Skeletal muscle tissue (tissue), 4 donors: ENCODE data around the gene LTBP1. TPM values are rescaled to one million over a fixed set of nuclear protein-coding genes. Genes with fewer than 3 reads are reported as not detected.

Source experiments
- H3K27ac ChIP-seq: one replicate; pipeline ENCODE4 v1.7.0; 2013; ENCODE audit warnings: mild to moderate bottlenecking, low read depth, low read length, inconsistent platforms
- H3K27me3 ChIP-seq, 3 donors: one replicate each; pipeline ENCODE4 v1.7.0; 2013; ENCODE audit warnings: low read length in 3 of 3; ENCODE audit not compliant: control insufficient read depth in 3 of 3, insufficient read depth in 3 of 3
- H3K36me3 ChIP-seq, 3 donors: one replicate each; pipeline ENCODE4 v1.7.0; 2013; ENCODE audit warnings: low read length in 3 of 3; ENCODE audit not compliant: control insufficient read depth in 3 of 3, insufficient read depth in 3 of 3
- H3K4me1 ChIP-seq, 3 donors: one replicate each; pipeline ENCODE4 v1.7.0; 2013; ENCODE audit warnings: low read length in 3 of 3, mild to moderate bottlenecking in 3 of 3; ENCODE audit not compliant: control insufficient read depth in 3 of 3, insufficient read depth in 3 of 3
- H3K4me3 ChIP-seq, 3 donors: one replicate each; pipeline ENCODE4 v1.7.0; 2013; ENCODE audit warnings: low read length in 3 of 3
- H3K9ac ChIP-seq, 3 donors: one replicate each; pipeline ENCODE4 v1.7.0; 2013; ENCODE audit warnings: low read length in 3 of 3, mild to moderate bottlenecking in 3 of 3, moderate library complexity in 2 of 3, low read depth in 1 of 3
- H3K9me3 ChIP-seq, 3 donors: one replicate each; pipeline ENCODE4 v1.7.0; 2013; ENCODE audit warnings: low read length in 3 of 3; ENCODE audit not compliant: control insufficient read depth in 3 of 3
- total RNA-seq: library from RNA; depleted of rRNA; stranded (reverse); fragments of >200 nt; gene quantifications from one replicate; pipeline ENCODE4 v1.2.3, GENCODE V29; 2014
- donor health status: Osteomylitis.

The LTBP1 gene
- total RNA-seq, 1 donor from 2014 or later: 78.8 TPM

DNA sequence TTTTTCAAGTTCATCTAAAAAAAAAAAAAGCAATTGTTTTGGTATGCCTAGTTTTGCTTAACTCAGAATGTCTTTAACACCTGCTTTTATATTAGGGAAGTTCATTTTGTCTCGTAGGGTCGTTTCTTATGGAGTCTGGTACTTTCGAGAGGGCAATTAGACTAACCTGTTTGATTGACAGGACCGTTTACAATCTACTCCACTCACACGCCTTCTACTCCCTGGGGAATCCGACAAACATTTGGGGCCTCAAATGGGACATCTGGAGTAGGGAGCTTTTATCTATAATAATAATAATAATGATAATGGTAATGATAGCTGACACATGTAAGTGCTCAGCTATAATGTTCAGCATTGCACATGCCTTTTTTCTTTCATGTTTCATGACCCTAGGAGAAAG is 268.1 kb downstream of the LTBP1 start:
- no peaks in the 10 kb centered on the region for H3K9me3 ChIP-seq
- no peaks in the 10 kb centered on the region for H3K27me3 ChIP-seq
- H3K9ac ChIP-seq: no peak overlapping the region
- H3K4me3 ChIP-seq: no peak overlapping the region
- H3K36me3 ChIP-seq: no peaks in the 10 kb centered on the region
- H3K27ac ChIP-seq: no peak overlapping the region
- H3K4me1 ChIP-seq: peaks cover 4 to 15% (median 7%) of the 10 kb centered on the region in 3 donors

DNA sequence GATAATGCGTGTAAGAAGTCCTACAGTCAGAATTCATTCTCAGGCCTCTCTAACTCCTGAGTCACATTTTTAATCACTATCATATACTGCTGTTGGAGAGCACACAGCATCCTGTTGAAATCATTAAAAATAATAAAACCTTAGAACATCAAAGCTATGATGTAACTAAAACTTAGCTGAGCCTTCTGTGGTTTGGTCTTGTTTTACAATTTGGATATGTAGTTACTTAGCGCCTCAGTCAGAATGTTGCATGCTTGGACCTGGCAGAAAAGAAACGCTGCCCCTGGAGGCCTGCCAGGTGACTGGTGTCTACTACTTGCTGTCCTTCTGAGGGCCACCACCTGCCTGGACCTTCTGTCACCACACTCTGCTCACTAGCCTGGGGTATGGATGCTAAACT is 268.5 kb downstream of the LTBP1 start:
- Histone ChIP-seq H3K9ac (no peak overlapping the region), H3K27ac (no peak overlapping the region), H3K4me1 (peaks cover 4 to 15% (median 7%) of the 10 kb centered on the region in 3 donors)

DNA sequence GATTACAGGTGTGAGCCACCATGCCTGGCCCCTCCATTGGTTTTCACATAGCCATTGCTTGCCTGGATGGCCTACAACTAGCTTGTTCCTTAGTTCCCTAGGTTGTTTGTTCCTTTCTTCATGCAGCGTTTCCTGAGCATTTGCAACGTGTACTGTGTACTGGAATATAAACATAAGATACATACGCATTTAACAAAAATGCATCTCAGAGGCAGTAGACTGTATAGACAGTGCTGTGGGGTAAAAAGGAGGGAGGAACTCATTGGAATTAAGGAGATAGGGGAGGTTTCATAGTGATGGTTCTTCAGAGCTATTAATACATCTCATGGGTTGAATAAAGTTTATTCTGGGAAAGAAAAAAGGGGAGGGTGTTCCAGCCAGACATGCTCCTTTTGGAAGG is 269.2 kb downstream of the LTBP1 start:
- Histone ChIP-seq H3K27me3 (no peaks in the 10 kb centered on the region), H3K27ac (no peak overlapping the region), H3K9me3 (no peaks in the 10 kb centered on the region), H3K4me3 (no peak overlapping the region), H3K4me1 (peaks cover 4 to 15% (median 7%) of the 10 kb centered on the region in 3 donors), H3K9ac (no peak overlapping the region), H3K36me3 (no peaks in the 10 kb centered on the region)

More for the DNA sequence above, 268.5 kb downstream of the LTBP1 start:
- no peak overlapping the region for H3K4me3 ChIP-seq
- no peaks in the 10 kb centered on the region for H3K27me3 ChIP-seq
- H3K9me3 ChIP-seq: no peaks in the 10 kb centered on the region
- no peaks in the 10 kb centered on the region for H3K36me3 ChIP-seq

DNA sequence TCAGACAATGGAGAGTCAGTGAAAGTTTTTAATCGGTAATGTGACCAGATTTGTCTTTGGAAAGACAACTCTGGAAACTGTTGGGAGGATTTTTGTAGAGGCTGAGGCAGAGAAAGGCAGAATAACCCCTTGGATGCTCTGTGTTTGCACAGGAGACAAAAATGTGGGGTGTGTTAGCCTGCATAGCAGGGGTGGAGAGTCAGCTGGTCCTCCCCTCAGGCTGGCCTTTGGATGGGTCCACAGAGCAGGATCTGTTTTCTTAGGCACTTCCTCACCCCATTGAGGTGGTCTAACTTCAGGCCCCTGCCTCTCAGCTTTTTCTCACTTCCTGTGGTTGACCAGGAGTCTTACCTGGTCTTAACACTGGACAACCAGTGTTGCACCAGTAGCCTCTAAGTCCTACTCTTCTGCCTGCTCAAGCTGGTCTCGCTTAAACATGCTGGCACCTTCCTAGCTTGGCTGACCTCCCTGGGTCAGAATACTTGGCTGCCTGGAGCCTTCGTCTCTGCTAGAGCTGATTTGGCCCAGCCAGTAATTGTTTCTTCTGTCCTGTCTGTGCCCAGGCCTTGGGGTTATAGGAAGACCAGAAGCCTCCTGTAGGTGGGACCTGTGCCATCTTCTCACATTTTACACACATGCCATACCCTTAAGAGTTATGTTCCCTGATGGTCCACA is 269.9 kb downstream of the LTBP1 start:
- Histone ChIP-seq H3K4me1 (peaks cover 4 to 15% (median 7%) of the 10 kb centered on the region in 3 donors), H3K27ac (no peak overlapping the region), H3K36me3 (no peaks in the 10 kb centered on the region), H3K4me3 (no peak overlapping the region), H3K27me3 (no peaks in the 10 kb centered on the region), H3K9ac (no peak overlapping the region), H3K9me3 (no peaks in the 10 kb centered on the region)

DNA sequence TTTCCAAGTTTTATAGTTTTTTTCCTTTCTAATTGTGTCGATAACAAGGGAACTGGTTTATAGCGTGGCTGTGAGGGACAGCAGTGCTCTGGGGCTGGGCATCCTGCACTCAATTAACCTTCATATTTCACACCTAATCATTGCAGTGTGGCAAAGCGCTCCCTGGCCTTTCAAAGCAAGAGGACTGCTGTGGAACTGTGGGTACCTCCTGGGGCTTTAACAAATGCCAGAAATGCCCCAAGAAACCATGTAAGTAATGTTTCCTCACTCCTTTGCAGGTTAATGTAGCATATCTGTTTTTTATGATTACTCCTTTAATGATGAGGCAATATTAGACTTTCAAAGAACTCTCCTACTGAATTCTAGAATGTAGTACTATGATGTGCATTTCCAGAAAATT is 270.7 kb downstream of the LTBP1 start:
- H3K4me3 ChIP-seq: no peak overlapping the region
- no peak overlapping the region for H3K9ac ChIP-seq
- peaks cover 4 to 15% (median 7%) of the 10 kb centered on the region in 3 donors for H3K4me1 ChIP-seq
- H3K27me3 ChIP-seq: no peaks in the 10 kb centered on the region
- no peaks in the 10 kb centered on the region for H3K9me3 ChIP-seq
- no peaks in the 10 kb centered on the region for H3K36me3 ChIP-seq
- no peak overlapping the region for H3K27ac ChIP-seq

DNA sequence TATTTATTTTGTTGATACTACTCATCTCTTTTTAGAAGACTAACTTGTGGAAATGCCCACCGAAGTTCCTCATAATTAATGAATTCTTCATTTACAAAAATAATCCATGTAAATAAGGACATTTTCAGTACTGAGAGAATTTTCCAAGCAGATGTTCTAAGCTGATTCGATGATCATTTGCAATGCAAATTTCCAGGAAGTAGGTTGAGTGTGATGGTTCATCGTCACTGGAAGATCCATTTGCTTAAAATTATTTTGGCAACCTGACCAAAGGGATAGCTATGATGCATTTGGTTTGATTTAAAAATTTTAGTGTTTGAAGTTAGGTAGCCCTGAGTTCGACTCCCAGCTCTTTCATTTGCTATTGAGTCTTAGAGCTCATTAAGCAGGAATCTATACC is 272.4 kb downstream of the LTBP1 start:
- H3K9me3 ChIP-seq: no peaks in the 10 kb centered on the region
- no peak overlapping the region for H3K27ac ChIP-seq
- H3K4me3 ChIP-seq: no peak overlapping the region
- H3K9ac ChIP-seq: no peak overlapping the region
- H3K4me1 ChIP-seq: peaks cover 4 to 15% (median 7%) of the 10 kb centered on the region in 3 donors
- H3K27me3 ChIP-seq: no peaks in the 10 kb centered on the region
- no peaks in the 10 kb centered on the region for H3K36me3 ChIP-seq

DNA sequence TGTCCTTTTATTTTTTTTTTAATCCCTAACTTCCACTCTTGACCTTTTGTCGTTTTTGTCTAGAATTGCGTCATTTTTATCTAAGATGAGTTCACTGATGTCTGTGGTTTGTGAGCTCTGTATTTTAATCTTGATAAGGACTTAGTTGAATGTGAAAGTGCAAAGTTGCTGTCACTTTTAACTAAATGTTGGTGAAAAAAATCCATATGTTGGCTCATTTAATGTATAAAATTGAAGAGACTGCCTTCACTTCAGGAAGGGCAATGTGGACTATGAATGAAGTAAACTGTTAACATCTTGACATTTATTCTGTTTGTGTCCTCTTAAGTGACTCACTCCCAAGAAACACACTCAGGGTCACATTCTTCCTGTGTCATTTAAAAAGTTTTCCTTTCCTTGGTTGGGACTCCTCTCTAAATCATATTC is 273.1 kb downstream of the LTBP1 start:
- no peaks in the 10 kb centered on the region for H3K27me3 ChIP-seq
- H3K36me3 ChIP-seq: no peaks in the 10 kb centered on the region
- H3K9me3 ChIP-seq: no peaks in the 10 kb centered on the region
- H3K4me1 ChIP-seq: peaks cover 4 to 15% (median 7%) of the 10 kb centered on the region in 3 donors
- H3K9ac ChIP-seq: no peak overlapping the region
- H3K4me3 ChIP-seq: no peak overlapping the region
- no peak overlapping the region for H3K27ac ChIP-seq

- Histone ChIP-seq H3K9me3 (no peaks in the 10 kb centered on the region), H3K4me3 (no peak overlapping the region), H3K27ac (no peak overlapping the region), H3K4me1 (peaks cover 4 to 9% (median 7%) of the 10 kb centered on the region in 3 donors), H3K36me3 (no peaks in the 10 kb centered on the region), H3K27me3 (no peaks in the 10 kb centered on the region), H3K9ac (no peak overlapping the region)
Observed at GRCh38 chr2:33220533-33220932, 273.8 kb downstream of the LTBP1 start.

DNA sequence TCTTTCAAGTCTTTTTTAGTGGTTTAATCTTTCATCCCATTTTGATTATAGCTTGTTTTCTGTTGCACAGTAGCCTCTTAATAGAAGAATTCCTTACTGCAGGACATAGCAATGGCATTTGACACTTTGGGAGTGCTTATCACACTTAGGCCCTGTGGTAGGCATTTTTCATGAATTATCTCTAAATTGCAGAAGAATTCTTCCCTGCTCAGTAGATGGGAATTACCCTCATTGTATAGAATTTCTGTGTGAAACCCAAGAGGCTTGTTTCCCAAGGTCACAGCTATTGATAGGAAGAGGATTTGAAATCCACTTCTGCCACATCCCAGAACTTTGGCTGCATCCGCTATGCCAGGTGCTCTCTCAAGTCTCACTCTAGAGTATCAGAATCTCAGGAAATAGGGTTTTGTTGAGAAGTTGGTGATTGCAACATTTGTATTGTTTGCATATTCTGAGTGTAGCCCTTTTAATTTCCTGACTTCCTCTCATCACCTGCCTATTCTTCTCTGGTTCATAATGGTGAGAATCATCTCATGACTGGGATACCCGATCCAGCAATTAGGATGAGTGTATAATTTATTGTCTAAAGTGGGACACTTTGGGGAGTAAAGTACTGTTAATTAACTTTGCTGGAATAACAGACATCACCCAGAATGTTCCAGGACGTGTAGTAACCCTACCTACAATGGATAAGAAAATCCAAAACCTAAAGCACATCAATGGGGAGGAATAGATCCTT is 274.5 kb downstream of the LTBP1 start:
- H3K9me3 ChIP-seq: no peaks in the 10 kb centered on the region
- no peaks in the 10 kb centered on the region for H3K36me3 ChIP-seq
- H3K9ac ChIP-seq: no peak overlapping the region
- H3K4me3 ChIP-seq: no peak overlapping the region
- no peak overlapping the region for H3K27ac ChIP-seq
- no peaks in the 10 kb centered on the region for H3K27me3 ChIP-seq
- H3K4me1 ChIP-seq: peaks cover 4 to 9% (median 7%) of the 10 kb centered on the region in 3 donors

DNA sequence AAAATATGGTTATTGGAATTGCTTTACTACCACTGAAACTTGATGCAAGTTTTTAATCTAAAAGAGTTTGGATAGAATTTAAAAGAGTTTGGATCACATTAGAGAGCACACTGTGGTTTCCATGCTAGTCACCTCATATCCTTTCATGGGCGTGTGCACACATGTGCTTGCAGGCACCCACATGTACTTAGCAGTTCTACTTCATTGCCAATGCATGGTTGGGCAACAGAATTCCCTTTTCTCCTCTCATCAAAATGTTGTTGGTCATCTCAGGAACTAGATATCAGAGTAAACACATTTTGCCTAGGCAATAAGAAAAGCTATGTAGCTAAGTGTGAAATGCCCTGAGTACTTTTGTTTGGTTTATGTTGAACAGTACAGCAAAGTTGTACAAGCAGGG is 275.6 kb downstream of the LTBP1 start:
- no peak overlapping the region for H3K27ac ChIP-seq

More for the DNA sequence above, 275.6 kb downstream of the LTBP1 start:
- no peak overlapping the region for H3K4me3 ChIP-seq
- peaks cover 0 to 2% (median 0%) of the 10 kb centered on the region in 3 donors for H3K4me1 ChIP-seq
- H3K9ac ChIP-seq: no peak overlapping the region
- H3K27me3 ChIP-seq: no peaks in the 10 kb centered on the region
- no peaks in the 10 kb centered on the region for H3K9me3 ChIP-seq
- no peaks in the 10 kb centered on the region for H3K36me3 ChIP-seq
